Measurements from ENCODE around the gene CELA2B. TPM values are rescaled to one million over a fixed set of nuclear protein-coding genes. Genes with fewer than 3 reads are reported as not detected.
"Not testable (repeated sequence)": the region's sequence is repeated elsewhere in the genome, so short reads cannot be mapped to it uniquely, and the experiment has no call there.

CELA2B gene
- not detected in 2 replicates for total RNA-seq (2014; rRNA removed; shearing (Covaris generic))

GRCh38 chr1:15475752-15476314, at the start of gene CELA2B:
TSS of gene CELA2B (plus strand) at chr1:15476104. CDS start at chr1:15476126, 22 bp downstream.
- H3K36me3 ChIP-seq: no peaks in the 10 kb centered on the region
- no peak for DNase-seq (ENCODE audit: low read depth in 1 of 2, low spot score in 2 of 2)
- H3K27me3 ChIP-seq (replicated peaks): no peaks in the 10 kb centered on the region
- H3K4me3 ChIP-seq: no peak within 1 kb of the TSS
- H3K4me1 ChIP-seq (replicated peaks): no peaks in the 10 kb centered on the region
- H3K27ac ChIP-seq: no peak within 1 kb of the TSS
- no peaks in the 10 kb centered on the region for H3K9me3 ChIP-seq (replicated peaks)

GRCh38 chr1:15426492-15427279, 49.2 kb upstream of the CELA2B start:
- peak; percentile 98 to 99 for DNase-seq (ENCODE audit: low read depth in 1 of 2, low spot score in 2 of 2)
- H3K27ac ChIP-seq: peak overlapping the region; percentile 62

GRCh38 chr1:15427280-15427666, 48.6 kb upstream of the CELA2B start:
- H3K27ac ChIP-seq: peak overlapping the region; percentile 50
- peaks cover 64% of the 10 kb centered on the region for H3K4me1 ChIP-seq (replicated peaks)
- peaks cover 87% of the 10 kb centered on the region for H3K36me3 ChIP-seq
- no peak overlapping the region for H3K4me3 ChIP-seq
- H3K9me3 ChIP-seq (replicated peaks): no peaks in the 10 kb centered on the region
- no peak for DNase-seq (ENCODE audit: low read depth in 1 of 2, low spot score in 2 of 2)
- H3K27me3 ChIP-seq (replicated peaks): no peaks in the 10 kb centered on the region

More at GRCh38 chr1:15426492-15427279, 49.2 kb upstream of the CELA2B start:
- Histone ChIP-seq H3K4me3 (no peak overlapping the region), H3K27me3 (replicated peaks) (no peaks in the 10 kb centered on the region), H3K9me3 (replicated peaks) (no peaks in the 10 kb centered on the region), H3K4me1 (replicated peaks) (peaks cover 64% of the 10 kb centered on the region), H3K36me3 (peaks cover 83% of the 10 kb centered on the region)

GRCh38 chr1:15428252-15428651, 47.7 kb upstream of the CELA2B start:
- not testable (repeated sequence) for H3K27ac ChIP-seq; DNase-seq (ENCODE audit: low read depth in 1 of 2, low spot score in 2 of 2); H3K4me3 ChIP-seq; H3K27me3 ChIP-seq (replicated peaks); H3K9me3 ChIP-seq (replicated peaks)
- Histone ChIP-seq H3K36me3 (peaks cover 82% of the 10 kb centered on the region), H3K4me1 (replicated peaks) (peaks cover 58% of the 10 kb centered on the region)

GRCh38 chr1:15428815-15429435, 47.0 kb upstream of the CELA2B start:
- no peak overlapping the region for H3K27ac ChIP-seq
- peaks cover 56% of the 10 kb centered on the region for H3K4me1 ChIP-seq (replicated peaks)
- DNase-seq (ENCODE audit: low read depth in 1 of 2, low spot score in 2 of 2): no peak
- no peaks in the 10 kb centered on the region for H3K9me3 ChIP-seq (replicated peaks)
- H3K36me3 ChIP-seq: peaks cover 79% of the 10 kb centered on the region
- H3K4me3 ChIP-seq: no peak overlapping the region
- no peaks in the 10 kb centered on the region for H3K27me3 ChIP-seq (replicated peaks)

- H3K4me1 ChIP-seq (replicated peaks): peaks cover 50% of the 10 kb centered on the region
- peak in 1 of 2 experiments; percentile 56 for DNase-seq (ENCODE audit: low read depth in 1 of 2, low spot score in 2 of 2)
- H3K4me3 ChIP-seq: no peak overlapping the region
- H3K9me3 ChIP-seq (replicated peaks): no peaks in the 10 kb centered on the region
- no peaks in the 10 kb centered on the region for H3K27me3 ChIP-seq (replicated peaks)
- peaks cover 72% of the 10 kb centered on the region for H3K36me3 ChIP-seq
- H3K27ac ChIP-seq: no peak overlapping the region
Measured at GRCh38 chr1:15429701-15430149, 46.2 kb upstream of the CELA2B start.

- no peak overlapping the region for H3K27ac ChIP-seq
- peaks cover 38% of the 10 kb centered on the region for H3K4me1 ChIP-seq (replicated peaks)
- H3K27me3 ChIP-seq (replicated peaks): no peaks in the 10 kb centered on the region
- no peak overlapping the region for H3K4me3 ChIP-seq
- peak; percentile 64 to 76 for DNase-seq (ENCODE audit: low read depth in 1 of 2, low spot score in 2 of 2)
- H3K36me3 ChIP-seq: peaks cover 62% of the 10 kb centered on the region
- H3K9me3 ChIP-seq (replicated peaks): no peaks in the 10 kb centered on the region
Measured at GRCh38 chr1:15430787-15431570, 44.9 kb upstream of the CELA2B start.

GRCh38 chr1:15431571-15431948, 44.3 kb upstream of the CELA2B start:
- no peaks in the 10 kb centered on the region for H3K27me3 ChIP-seq (replicated peaks)
- H3K9me3 ChIP-seq (replicated peaks): no peaks in the 10 kb centered on the region
- no peak overlapping the region for H3K27ac ChIP-seq

GRCh38 chr1:15432324-15432723, 43.6 kb upstream of the CELA2B start:
- peaks cover 24% of the 10 kb centered on the region for H3K4me1 ChIP-seq (replicated peaks)

More at GRCh38 chr1:15431571-15431948, 44.3 kb upstream of the CELA2B start:
- peaks cover 57% of the 10 kb centered on the region for H3K36me3 ChIP-seq
- peaks cover 32% of the 10 kb centered on the region for H3K4me1 ChIP-seq (replicated peaks)
- DNase-seq (ENCODE audit: low read depth in 1 of 2, low spot score in 2 of 2): no peak
- H3K4me3 ChIP-seq: no peak overlapping the region

GRCh38 chr1:15433471-15433870, 42.4 kb upstream of the CELA2B start:
- no peak overlapping the region for H3K4me3 ChIP-seq
- no peaks in the 10 kb centered on the region for H3K27me3 ChIP-seq (replicated peaks)
- H3K36me3 ChIP-seq: peaks cover 39% of the 10 kb centered on the region
- H3K9me3 ChIP-seq (replicated peaks): no peaks in the 10 kb centered on the region
- no peak for DNase-seq (ENCODE audit: low read depth in 1 of 2, low spot score in 2 of 2)
- H3K27ac ChIP-seq: no peak overlapping the region
- peaks cover 15% of the 10 kb centered on the region for H3K4me1 ChIP-seq (replicated peaks)

More at GRCh38 chr1:15432324-15432723, 43.6 kb upstream of the CELA2B start:
- H3K27ac ChIP-seq: peak overlapping the region; percentile 8; the same call in 1 of the 2 replicates
- no peaks in the 10 kb centered on the region for H3K9me3 ChIP-seq (replicated peaks)
- no peak overlapping the region for H3K4me3 ChIP-seq
- DNase-seq (ENCODE audit: low read depth in 1 of 2, low spot score in 2 of 2): no peak
- no peaks in the 10 kb centered on the region for H3K27me3 ChIP-seq (replicated peaks)
- H3K36me3 ChIP-seq: peaks cover 51% of the 10 kb centered on the region

- not testable (repeated sequence) for H3K4me1 ChIP-seq (replicated peaks); H3K27ac ChIP-seq; DNase-seq (ENCODE audit: low read depth in 1 of 2, low spot score in 2 of 2); H3K4me3 ChIP-seq; H3K9me3 ChIP-seq (replicated peaks); H3K27me3 ChIP-seq (replicated peaks)
- H3K36me3 ChIP-seq: peaks cover 27% of the 10 kb centered on the region
Measured at GRCh38 chr1:15434739-15435138, 41.2 kb upstream of the CELA2B start.

GRCh38 chr1:15435239-15436077, 40.4 kb upstream of the CELA2B start:
- no peaks in the 10 kb centered on the region for H3K9me3 ChIP-seq (replicated peaks)
- no peak for DNase-seq (ENCODE audit: low read depth in 1 of 2, low spot score in 2 of 2)
- H3K4me1 ChIP-seq (replicated peaks): peaks cover 7% of the 10 kb centered on the region
- H3K36me3 ChIP-seq: peaks cover 22% of the 10 kb centered on the region
- no peak overlapping the region for H3K27ac ChIP-seq
- no peak overlapping the region for H3K4me3 ChIP-seq
- no peaks in the 10 kb centered on the region for H3K27me3 ChIP-seq (replicated peaks)

Measured in SJSA1 (cell line).